Measurements from ENCODE around the gene NEMF. TPM values are rescaled to one million over a fixed set of nuclear protein-coding genes. Genes with fewer than 3 reads are reported as not detected.

Gene NEMF
- total RNA-seq, 1 experiment from 2014 or later = 54.0 TPM

DNA sequence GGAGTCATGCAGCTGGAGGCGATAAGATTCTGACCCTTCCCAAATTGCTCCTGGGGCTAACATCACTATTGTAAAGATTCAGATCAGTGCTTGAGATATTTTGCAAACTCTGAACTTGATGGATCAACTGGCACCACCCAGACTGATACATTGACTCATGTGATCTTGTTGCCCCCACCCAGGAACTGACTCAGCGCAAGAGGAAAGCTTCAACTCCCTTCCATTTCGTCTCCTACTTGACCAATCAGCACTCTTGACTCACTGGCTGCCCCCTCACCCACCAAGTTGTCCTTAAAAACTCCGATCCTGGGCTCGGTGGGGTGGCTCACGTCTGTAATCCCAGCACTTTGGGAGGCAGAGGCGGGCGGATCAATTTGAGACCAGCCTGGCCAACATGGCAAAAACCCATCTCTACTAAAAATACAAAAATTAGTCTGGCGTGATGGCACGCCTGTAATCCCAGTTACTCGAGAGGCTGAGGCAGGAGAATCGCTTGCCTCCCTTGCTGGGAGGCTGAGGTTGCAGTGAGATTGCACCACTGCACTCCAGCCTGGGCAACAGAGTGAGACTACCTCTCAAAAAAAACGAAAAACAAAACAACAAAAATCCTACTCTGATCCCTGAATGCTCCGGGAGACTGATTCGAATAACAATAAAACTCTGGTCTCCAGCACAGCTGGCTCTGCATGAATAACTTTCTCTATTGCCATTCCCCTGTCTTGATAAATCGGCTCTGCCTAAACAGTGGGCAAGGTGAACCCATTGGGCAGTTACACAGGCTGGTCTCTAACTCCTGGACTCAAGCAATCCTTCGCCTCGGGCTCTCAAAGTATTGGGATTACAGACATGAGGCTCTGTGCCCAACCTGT, 30.5 kb upstream of the NEMF start:
- Histone ChIP-seq H3F3A (ENCODE audit: low read length, unreplicated experiment) (no peaks in the 10 kb centered on the region), H3K9me3 (ENCODE audit: low read length) (no peaks in the 10 kb centered on the region), H3K27me3 (ENCODE audit: low read length) (no peaks in the 10 kb centered on the region), H2AFZ (ENCODE audit: low read length) (no peak overlapping the region), H3K79me2 (ENCODE audit: low read length) (no peaks in the 10 kb centered on the region), H3K27ac (ENCODE audit: low read length) (0 out of 2 replicates have a peak overlapping the region, but pooled peaks have one; percentile 12), H3K4me2 (ENCODE audit: low read length) (no peak overlapping the region), H3K4me3 (ENCODE audit: low read length) (no peak overlapping the region), H3K9me2 (replicated peaks; ENCODE audit: low read length) (no peaks in the 10 kb centered on the region), H3K9ac (ENCODE audit: low read length) (no peak overlapping the region), H4K20me1 (ENCODE audit: low read length) (no peaks in the 10 kb centered on the region), H3K4me1 (ENCODE audit: insufficient read depth, low read length) (peaks cover 10% of the 10 kb centered on the region; the same call in 1 of the 2 replicates), H3K36me3 (ENCODE audit: low read depth, low read length) (no peaks in the 10 kb centered on the region)
- ATAC-seq (no peak), DNase-seq (peak; percentile 47)
- POLR2A ChIA-PET (ENCODE audit: unreplicated experiment) = no interaction called here
- TF ChIP-seq EZH2phosphoT487 (IDR thresholded peaks at IDR 0.05; ENCODE audit: borderline replicate concordance, low read length) (no peak), EZH2 (IDR thresholded peaks at IDR 0.05; ENCODE audit: low read length, unreplicated experiment) (no peak)
- TF ChIP-seq, protein P1, sequence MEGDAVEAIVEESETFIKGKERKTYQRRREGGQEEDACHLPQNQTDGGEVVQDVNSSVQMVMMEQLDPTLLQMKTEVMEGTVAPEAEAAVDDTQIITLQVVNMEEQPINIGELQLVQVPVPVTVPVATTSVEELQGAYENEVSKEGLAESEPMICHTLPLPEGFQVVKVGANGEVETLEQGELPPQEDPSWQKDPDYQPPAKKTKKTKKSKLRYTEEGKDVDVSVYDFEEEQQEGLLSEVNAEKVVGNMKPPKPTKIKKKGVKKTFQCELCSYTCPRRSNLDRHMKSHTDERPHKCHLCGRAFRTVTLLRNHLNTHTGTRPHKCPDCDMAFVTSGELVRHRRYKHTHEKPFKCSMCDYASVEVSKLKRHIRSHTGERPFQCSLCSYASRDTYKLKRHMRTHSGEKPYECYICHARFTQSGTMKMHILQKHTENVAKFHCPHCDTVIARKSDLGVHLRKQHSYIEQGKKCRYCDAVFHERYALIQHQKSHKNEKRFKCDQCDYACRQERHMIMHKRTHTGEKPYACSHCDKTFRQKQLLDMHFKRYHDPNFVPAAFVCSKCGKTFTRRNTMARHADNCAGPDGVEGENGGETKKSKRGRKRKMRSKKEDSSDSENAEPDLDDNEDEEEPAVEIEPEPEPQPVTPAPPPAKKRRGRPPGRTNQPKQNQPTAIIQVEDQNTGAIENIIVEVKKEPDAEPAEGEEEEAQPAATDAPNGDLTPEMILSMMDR (conservative IDR thresholded peaks at IDR 0.05; ENCODE audit: low read depth, low read length) = no peak
- intact Hi-C loops (cut with micrococcal nuclease) = no loop called here
- no TSS peak for BruUV-seq (replicated peaks)
- CTCF ChIA-PET = no interaction called here

DNA sequence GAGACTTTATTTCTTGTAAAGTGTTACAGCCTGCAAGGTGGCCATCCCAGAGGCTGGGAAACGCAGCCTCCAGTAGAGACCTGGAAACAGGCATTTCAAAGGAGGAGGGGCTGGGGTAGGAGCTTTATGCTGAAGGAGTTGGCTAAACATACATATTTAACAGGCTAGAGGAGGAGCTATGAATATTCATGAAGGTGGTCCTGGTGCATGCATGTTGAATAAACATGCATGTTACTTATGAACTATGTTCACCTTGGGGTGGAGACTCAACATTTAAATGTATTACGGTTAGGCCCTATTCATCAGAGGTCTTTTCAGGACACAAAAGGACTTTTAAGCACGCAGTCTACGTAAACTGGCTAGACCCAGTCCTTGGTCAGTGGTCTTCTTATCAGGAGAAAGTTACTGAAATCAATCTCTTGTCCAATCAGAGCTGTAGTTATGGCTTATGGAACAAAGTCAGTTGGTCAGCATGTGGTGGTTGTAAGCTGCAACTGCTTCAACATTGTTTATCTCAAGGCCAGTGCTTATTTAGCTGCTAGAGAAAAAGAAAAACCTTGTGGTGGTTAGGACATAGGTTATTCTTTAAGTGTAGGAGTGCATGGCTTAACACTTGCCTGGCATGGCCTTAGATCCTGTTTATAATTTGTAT, 28.9 kb upstream of the NEMF start:
- intact Hi-C loops (cut with micrococcal nuclease) = no loop called here
- Histone ChIP-seq H3K9ac (ENCODE audit: low read length) (no peak overlapping the region), H3K36me3 (ENCODE audit: low read depth, low read length) (no peaks in the 10 kb centered on the region), H3K27me3 (ENCODE audit: low read length) (no peaks in the 10 kb centered on the region), H3K9me3 (ENCODE audit: low read length) (no peaks in the 10 kb centered on the region), H3K79me2 (ENCODE audit: low read length) (no peaks in the 10 kb centered on the region), H3K4me1 (ENCODE audit: insufficient read depth, low read length) (peaks cover 10% of the 10 kb centered on the region; the same call in 1 of the 2 replicates), H3K4me3 (ENCODE audit: low read length) (no peak overlapping the region), H3K27ac (ENCODE audit: low read length) (no peak overlapping the region), H3K4me2 (ENCODE audit: low read length) (no peak overlapping the region), H3K9me2 (replicated peaks; ENCODE audit: low read length) (no peaks in the 10 kb centered on the region), H3F3A (ENCODE audit: low read length, unreplicated experiment) (no peaks in the 10 kb centered on the region), H4K20me1 (ENCODE audit: low read length) (no peaks in the 10 kb centered on the region), H2AFZ (ENCODE audit: low read length) (no peak overlapping the region)
- BruUV-seq (replicated peaks) = no TSS peak
- DNase-seq = no peak
- ChIA-PET CTCF (interaction anchor here (0.6 kb wide), 2 partner anchors 16 to 20 kb away, joined by 3 to 7 read pairs; no protein-coding TSS in a partner anchor), POLR2A (ENCODE audit: unreplicated experiment) (interaction anchor here (0.6 kb wide), 1 partner anchor 119 kb away, joined by 9 read pairs; no protein-coding TSS in a partner anchor)
- TF ChIP-seq EZH2phosphoT487 (IDR thresholded peaks at IDR 0.05; ENCODE audit: borderline replicate concordance, low read length) = no peak
- TF ChIP-seq, protein P1 (conservative IDR thresholded peaks at IDR 0.05; ENCODE audit: low read depth, low read length) = no peak
- no peak for TF ChIP-seq EZH2 (IDR thresholded peaks at IDR 0.05; ENCODE audit: low read length, unreplicated experiment)
- no peak for ATAC-seq
